Activated CD8-positive, alpha-beta memory T cell treated with anti-CD3 and anti-CD28 coated beads for 1 hour (primary cell): Measurements from ENCODE around the gene TRPM3.

ENCODE experiments used
- DNase-seq, 2 donors: peaks; one replicate each; pipeline ENCODE4 v3.0.0-alpha.2; 2020; ENCODE audit warnings: low read depth in 1 of 2; ENCODE audit errors: extremely low read depth in 1 of 2

TRPM3 gene

GRCh38 chr9:71121275-71122021, at the start of gene TRPM3:
TSS of gene TRPM3 (minus strand) at chr9:71121621. CDS start at chr9:71121354, 267 bp downstream.
- no peak for DNase-seq

- DNase-seq = no peak
These were observed 47.0 kb upstream of the TRPM3 start for GRCh38 chr9:71168418-71168817.

- DNase-seq = no peak
These were observed 40.7 kb upstream of the TRPM3 start for GRCh38 chr9:71162126-71162525.

- no peak for DNase-seq
These were observed 36.3 kb upstream of the TRPM3 start for GRCh38 chr9:71157731-71158130.

- DNase-seq = no peak
These were observed 25.9 kb upstream of the TRPM3 start for GRCh38 chr9:71147368-71147767.

- no peak for DNase-seq
These were observed 25.1 kb upstream of the TRPM3 start for GRCh38 chr9:71146511-71146910.

GRCh38 chr9:71145179-71145578, 23.8 kb upstream of the TRPM3 start:
- DNase-seq = no peak

- no peak for DNase-seq
These were observed 23.1 kb upstream of the TRPM3 start for GRCh38 chr9:71144495-71144894.

- DNase-seq = no peak
These were observed 15.3 kb upstream of the TRPM3 start for GRCh38 chr9:71136696-71137095.

GRCh38 chr9:71131145-71131544, 9.7 kb upstream of the TRPM3 start:
- no peak for DNase-seq

- DNase-seq = no peak
These were observed 9.1 kb upstream of the TRPM3 start for GRCh38 chr9:71130521-71130920.

- DNase-seq = no peak
These were observed 7.4 kb upstream of the TRPM3 start for GRCh38 chr9:71128796-71129195.

- DNase-seq = no peak
These were observed 5.9 kb upstream of the TRPM3 start for GRCh38 chr9:71127301-71127700.

GRCh38 chr9:71122421-71122820, 1.0 kb upstream of the TRPM3 start:
- no peak for DNase-seq

- no peak for DNase-seq
These were observed 528 bp upstream of the TRPM3 start for GRCh38 chr9:71122022-71122275.

- DNase-seq = no peak
These were observed 747 bp downstream of the TRPM3 start for GRCh38 chr9:71120501-71121247.

- no peak for DNase-seq
These were observed 1.7 kb downstream of the TRPM3 start for GRCh38 chr9:71119746-71120145.

- no peak for DNase-seq
These were observed 3.1 kb downstream of the TRPM3 start for GRCh38 chr9:71118324-71118723.

GRCh38 chr9:71115448-71115975, 5.9 kb downstream of the TRPM3 start:
- no peak for DNase-seq

GRCh38 chr9:71112866-71113265, 8.6 kb downstream of the TRPM3 start:
- DNase-seq = no peak

GRCh38 chr9:71108937-71109336, 12.5 kb downstream of the TRPM3 start:
- DNase-seq = no peak

- no peak for DNase-seq
These were observed 14.4 kb downstream of the TRPM3 start for GRCh38 chr9:71106992-71107391.
